ENCODE results near the gene PARD3.

PARD3 gene

DNA sequence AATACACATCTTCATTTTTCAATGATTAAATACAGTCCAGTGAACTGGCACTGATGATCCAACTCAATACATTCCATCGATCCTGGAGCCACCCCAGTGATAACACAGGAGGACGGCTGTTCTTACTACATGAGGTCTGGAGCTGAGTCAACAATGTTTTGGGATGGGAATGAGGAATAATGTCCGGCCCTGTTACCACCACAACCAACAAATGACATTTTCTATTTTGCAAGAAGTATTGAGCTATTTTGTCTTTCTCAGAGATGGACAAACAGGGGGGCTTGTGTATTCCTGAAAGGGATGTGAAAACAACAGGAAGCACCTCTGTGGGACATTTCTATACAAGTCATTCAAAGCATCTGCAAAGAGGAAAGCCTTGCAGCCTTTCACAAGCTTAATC lies 249.2 kb downstream of the PARD3 start:
- no peak for DNase-seq

DNA sequence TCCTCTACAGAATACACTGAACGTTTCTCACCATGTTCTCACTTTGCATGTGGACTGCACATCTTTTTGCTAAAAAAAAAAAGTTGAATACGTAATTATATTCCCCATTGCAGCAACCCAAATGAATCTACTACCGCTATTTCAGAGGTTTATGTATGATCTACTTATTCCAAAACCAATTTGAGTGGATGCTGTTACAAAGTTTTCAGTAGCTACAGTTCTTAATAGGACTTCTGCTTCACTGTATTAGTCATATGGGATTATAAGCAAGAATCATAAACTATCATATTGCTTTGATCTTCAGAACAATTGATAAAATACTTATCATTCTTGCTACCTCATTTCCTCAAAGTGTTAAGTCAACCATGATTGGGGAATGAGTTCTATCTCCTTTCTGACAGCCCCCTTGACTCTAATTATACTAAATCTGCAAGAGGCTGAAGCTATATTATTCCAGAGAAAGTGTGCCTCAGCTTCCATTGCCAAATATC lies 257.0 kb downstream of the PARD3 start:
- DNase-seq, result no peak

DNA sequence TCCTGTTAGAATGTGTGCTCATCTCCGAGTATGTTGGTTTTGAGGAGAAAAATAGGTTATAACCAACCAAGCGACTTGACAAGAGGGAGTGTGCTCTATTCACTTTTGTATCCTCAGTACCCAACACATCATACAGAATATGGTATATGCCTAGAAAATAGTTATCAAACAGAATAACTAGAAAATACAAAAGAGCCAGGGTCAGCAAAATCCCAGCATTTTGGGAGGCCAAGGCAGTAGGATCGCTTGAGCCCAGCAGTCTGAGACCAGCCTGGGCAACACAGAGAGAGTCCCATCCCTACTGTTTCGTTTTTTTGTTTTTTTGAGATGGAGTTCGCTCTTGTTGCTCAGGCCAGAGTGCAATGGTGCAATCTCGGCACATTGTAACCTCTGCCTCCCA lies 257.9 kb downstream of the PARD3 start:
- DNase-seq, result no peak

DNA sequence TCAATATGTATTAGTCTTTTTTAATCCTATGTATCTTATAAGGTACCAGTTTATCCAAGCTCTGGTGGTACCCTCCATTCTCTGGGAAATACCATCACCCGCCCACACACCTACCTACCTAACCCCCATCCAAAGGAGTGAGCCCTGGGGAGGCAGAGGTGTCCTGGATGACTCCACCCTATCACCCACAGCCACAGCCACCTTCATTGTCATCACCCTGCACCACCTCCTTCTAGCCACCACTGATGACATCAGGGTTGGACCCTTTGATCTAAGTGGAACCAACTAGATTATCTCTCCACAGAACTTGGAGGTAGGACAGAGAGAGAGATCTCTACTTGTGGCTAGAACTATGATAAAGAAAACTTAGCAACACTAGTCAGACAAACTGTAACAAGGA lies 259.4 kb downstream of the PARD3 start:
- no peak for DNase-seq

DNA sequence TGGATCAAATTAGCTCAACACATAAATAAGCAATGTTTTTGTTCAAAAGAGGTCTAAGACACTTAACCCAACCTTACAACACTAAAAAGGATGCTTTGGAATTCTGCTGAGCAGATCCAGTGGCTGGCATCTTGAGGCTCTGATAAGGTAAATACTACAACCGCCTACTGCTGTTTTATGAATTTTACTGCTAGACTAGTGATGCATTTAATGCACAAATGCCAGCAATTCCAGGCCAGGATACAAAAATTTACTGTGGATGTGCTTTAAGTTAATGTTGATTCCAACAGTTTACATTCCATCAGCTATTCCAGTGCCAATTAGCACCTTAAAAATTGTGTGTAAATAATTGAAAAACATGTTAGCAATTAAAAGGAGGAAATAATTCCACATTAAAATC lies 261.3 kb downstream of the PARD3 start:
- DNase-seq, result no peak

DNA sequence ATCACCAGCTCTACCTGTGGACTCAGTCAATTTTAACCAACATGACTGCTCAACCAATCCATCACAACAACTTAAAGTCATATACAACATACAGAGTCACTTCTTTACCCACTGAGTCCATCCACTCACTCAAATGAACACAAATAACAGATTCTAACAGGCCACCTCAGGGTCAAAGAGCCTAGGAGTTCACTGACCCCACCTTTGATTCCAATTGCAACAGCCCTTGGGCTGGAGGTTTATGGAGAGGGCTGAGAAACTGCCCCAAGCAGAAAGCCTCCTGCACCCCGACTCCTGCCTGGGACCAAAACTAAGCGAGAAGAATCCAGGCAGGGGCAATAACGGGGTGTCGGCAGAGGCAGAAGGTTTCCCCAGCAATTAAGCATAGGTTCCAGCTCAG lies 263.8 kb downstream of the PARD3 start:
- DNase-seq, result no peak

DNA sequence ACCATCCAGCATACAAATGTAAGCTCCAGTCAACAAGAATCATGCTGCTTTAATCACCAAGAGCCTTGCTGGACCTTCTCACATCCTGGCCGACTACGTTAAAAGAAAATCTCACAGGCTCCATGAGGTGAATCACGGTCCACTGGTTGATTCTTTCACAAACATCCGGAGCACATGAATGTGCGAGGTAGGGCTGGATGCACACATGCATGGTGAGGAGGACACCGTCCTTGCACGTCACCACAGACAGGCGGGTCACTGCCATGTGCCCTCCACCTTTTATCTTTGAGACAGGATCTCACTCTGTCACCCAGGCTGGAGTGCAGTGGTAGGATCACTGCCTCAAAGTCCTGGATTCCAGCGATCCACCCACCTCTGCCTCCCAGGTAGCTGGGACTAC lies 265.1 kb downstream of the PARD3 start:
- no peak for DNase-seq

DNA sequence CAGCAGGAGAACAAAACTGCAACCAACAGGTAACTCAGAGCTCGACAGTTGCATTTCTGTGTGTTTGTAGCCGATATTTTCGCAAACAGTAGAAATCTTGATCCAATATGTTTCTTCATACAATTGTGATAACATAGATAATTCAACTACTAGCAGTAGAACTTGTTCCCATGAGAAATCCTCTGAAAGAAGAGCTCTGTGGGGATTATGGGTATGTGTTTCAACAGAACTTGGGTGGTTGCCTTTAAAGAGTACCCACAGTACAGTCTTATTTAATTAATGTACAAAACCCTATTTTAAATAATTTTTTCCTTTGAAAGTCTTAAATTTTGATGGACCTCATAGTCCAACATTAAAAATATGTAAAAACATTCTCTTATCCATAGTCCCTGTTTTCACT lies 266.1 kb downstream of the PARD3 start:
- DNase-seq, result no peak

DNA sequence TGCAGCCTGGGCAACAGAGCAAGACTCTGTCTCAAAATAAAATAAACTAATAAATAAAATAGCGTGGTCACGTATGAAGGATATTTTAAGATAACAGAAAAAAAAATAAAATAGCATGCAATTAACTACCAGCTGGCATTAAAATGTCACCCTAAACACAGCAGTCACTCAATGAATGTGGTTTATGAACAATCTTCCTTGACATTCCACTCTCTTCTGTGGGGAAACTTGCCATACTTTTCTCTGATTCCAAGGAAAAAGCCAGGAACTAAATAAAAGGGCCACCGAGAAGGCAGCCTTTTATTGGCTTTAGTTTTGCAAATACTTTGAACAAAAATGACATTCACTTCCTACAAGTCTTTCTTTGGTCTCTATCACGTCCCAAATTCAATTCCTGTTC lies 266.6 kb downstream of the PARD3 start:
- no peak for DNase-seq

DNA sequence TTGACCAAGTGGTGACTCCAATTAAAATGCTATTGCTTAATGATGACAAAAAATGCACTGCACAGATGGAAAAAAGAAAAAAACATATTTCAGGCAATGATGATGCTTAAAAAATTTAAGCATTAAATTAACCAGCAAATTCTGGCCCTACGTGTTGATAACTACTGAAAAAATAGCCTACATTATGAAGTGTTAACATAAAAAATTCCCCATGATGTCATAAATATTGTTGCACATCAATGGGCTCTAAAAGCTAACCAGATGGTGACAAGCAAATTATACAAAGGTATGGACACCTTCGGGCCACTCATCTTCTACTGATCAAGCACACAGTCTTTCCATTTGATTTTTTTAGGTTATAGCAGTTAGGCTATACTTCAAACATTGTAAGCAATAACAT lies 267.4 kb downstream of the PARD3 start:
- DNase-seq, result no peak

DNA sequence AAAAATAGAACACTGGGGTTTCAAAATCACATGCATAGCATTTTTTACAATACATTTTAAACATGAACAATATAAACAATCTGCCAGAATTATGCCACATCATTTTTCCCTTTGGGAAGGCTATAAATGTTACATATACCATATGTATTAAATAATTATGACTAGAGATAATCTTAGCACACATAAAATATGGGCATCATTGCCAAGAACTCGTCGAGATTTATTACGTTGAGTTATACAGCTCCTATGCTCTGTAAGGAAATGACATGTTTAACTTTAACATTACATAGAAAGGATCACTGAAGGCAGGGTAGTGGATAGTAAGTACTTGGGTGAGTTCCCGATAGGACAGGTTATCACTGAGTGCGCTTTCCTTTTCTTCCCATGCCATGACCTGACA lies 267.8 kb downstream of the PARD3 start:
- no peak for DNase-seq

DNA sequence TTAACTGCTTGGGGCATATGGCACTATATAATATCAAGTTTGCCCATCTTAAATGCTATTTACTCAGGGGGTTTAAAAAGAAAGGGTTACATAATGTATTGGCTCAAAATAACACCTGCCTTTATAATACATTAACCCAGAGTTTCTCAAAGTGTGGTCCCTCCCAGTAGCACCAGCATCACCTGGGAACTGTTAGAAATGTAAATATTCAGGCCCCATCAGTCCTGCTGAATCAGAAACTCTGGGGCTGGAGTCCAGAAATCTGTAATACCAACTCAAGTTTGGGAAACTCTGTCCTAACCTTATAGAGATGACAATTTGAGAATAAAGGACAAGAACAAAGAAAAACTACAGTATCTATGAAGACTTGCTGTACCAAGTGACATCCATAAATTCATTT lies 270.7 kb downstream of the PARD3 start:
- DNase-seq, result no peak

DNA sequence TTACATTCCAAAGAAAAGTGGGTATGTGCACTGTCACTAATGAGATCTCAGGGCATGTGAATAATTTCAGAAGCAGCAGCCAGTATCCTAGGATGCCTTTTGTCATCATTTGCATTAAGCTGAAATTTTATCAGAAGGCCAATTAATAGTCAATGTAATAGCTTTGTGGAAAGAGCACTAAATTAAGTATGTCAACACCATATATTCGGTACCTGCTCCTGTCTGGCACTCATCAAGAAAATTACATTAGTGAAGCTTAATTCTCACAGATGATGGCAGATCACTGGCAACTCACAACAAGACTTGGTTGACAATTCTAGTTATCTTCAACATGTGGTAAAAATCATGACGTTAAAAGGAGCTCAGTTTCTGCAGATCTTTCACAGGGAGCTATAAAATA lies 271.4 kb downstream of the PARD3 start:
- DNase-seq, result no peak

DNA sequence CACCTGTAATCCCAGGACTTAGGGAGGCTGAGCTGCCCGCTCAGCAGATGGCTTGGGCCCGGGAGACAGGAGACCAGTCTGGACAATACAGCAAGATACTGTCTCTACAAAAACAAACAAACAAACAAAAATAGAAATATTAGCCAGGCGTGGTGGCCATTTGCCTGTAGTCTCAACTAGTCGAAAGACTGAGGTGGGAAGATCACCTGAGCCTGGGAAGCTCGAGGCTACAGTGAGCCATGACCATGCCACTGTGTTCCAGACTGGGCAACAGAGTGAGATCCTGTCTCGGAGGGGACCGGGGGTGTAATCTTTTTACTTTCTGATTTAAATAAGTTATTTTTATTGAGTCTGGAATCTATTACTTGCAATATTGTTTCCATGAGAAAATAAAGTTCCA lies 274.6 kb downstream of the PARD3 start:
- DNase-seq, result no peak

DNA sequence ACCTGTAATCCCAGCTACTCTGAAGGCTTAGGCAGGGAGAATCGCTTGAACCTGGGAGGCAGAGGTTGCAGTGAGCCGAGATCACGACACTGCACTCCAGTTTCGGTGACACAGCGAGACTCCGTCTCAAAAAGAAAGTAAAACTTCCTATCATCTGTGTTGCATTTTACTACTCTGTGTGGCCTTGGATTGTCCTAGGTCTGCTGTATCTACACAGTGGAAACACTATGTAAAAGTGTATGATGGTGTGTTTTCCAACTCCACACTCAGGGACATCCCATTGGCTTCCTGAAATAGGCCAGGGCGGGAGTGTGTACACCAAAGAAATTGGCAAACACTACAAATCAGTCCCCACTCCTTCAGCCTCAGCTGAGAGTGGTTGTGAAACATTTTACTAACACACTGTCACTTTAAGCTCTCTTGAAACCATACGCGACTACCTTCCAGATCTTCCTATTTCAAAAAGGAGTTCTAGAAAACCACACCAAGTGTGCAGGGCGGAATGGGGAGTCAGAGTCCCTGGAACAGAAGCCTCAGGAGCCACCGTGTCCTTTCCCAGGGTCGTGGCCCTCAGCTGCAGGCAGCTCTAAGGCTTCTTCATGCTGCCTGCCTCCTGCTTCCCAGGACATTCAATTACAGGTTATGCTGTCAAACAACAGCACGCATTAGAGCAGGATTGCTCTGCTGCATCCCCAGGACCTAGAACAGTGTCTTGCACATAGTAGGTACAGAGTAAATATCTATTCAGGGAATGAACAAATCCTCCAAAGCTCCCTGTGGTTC lies 275.4 kb downstream of the PARD3 start:
- no peak for DNase-seq

DNA sequence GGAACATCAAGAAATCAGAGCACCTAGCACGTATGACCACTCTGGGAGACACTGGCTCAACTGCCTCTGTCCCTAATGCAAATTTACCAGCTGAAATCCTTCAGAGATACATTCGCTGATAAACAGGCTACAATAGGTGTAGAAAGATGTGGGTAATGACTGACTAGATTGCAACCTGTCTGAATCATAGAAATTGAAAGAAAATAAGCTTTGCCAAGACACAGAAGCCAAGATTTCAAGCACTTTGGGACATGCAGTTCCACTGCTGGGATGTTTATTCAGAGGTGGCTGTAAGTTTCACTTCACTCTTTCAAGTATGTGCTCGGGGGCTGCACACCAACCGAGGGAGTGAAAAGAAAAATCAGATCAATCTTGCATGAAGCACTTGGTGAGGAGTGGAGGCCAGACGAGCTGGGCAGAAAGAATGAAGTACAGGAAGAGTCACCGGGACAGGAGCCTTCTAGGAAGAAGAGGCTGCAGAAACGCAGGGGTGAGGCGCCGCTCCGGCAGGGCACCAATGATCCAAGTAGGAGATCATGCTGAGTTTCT lies 276.7 kb downstream of the PARD3 start:
- no peak for DNase-seq

DNA sequence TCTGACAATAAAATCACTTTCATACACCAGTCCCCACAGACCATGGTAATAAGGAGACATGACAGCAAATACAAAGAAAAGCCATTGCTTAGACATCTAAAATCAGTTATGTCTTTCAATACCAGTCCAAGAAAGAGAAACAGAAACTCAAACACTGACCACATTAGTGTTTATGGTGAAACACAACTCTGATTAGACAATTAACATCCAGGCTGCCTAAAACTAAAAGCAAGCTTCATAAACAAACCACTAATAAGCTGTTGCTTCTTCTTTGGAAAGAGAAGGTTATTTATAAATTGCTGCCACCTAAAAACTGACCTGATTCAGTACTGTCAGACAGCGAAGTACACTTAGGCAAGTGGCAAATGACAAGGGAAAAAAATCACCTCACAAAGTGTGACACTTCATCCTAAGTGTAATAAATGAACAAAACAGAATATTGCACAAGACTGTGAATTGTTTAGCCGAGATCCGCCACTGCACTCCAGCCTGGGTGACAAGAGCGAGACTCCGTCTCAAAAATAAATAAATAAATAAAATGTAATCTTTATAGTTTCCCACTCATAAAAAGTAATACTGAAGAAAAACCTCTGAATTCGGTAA lies 277.4 kb downstream of the PARD3 start:
- no peak for DNase-seq

DNA sequence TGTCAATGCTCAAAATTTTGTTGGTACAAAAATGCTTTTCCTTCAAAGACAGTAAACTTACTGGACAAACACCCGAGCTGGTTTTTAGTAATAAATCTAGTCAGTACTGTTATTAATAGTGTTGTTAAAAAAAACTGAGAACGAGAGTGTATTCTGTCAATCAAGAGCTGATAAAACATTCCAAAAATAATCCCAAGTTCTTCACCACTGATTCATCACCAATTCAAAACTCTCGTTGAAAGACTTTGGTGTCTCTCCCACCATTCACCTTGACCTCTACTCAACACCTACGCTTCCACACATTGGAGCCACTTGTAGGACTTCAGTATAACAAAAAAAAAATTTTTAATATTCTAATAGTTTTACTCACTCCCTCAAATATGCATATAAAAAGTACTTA lies 279.2 kb downstream of the PARD3 start:
- DNase-seq, result no peak

DNA sequence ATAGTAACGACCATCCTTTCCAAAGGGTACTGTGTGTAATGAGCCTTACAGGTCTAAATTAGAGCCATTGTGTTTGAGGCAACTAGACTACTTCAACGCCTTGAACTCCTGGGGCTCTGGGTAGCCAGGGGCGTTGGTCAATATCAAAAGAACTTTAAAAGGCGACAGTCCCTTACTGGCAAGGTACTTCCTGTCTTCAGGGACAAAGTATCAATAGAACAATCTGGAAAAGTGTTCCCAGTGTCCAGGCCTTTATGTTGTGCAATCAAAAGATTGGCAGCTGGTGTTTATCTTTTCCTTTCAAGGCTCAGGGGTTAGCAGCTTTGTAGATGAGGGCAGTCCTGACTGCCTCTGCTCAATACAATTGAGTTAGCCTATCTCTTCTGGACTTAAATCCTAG lies 284.3 kb downstream of the PARD3 start:
- no peak for DNase-seq

DNA sequence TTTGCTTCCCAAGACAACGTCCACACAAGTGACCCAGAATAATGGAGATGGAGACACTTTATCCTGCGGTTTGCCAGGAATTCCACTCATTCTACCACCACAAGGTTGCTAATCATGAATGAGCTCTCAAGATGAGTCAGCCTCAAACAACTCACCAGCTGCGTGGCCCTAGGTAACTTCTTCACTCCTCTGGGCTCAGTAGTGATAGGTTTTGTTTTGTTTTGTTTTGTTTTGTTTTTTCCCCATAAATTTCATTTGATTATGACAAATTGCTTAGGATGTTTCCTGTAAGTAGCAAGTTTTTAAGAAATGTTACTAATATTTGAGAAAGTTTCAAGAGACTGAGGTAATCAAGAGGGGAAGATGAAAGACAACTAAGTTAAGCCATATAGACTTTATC lies 286.8 kb downstream of the PARD3 start:
- DNase-seq, result no peak

DNA sequence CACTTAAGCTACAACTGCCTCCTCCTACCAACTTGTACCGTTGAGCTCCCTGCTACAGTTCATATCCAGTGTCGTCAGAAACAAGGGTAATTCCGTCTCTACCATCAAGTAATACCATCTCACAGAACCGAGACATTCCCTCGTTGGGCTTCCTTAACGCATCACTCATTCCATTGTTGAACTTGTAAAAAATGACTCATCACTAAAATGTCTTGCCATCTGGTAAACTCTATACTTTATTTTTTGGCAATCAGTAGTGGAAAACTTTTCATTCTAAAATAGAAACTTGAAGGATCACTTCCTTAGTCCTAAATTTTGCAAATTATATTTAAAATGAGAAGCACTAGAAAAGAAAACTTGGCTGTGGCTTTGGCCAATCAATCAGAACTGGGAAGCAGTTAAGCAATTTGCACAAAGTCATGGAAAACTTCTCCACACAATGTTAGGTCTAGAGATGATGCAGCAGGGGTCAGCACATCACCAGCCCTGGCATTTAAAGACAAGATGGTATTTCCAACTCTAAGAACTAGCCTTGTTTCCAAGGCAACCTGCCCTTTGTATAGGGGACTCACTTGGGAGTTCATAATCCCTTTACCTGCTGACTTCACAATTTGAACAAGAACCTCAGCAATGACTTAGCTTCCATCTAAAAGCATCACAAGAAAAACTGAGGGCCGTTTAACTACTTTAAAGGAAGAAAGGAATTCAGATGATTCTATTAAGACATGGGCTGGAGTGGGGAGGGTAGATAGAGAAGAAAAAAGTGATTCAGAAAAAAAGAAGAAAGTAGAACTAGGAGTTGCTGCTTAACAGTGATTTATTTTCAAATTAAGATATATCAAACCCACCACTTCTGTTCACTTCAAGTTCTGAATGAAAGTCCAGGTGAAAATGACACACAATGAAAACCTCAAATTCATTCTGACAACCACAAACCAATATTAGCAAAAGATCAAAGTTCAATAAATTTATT lies 288.1 kb downstream of the PARD3 start:
- no peak for DNase-seq

DNA sequence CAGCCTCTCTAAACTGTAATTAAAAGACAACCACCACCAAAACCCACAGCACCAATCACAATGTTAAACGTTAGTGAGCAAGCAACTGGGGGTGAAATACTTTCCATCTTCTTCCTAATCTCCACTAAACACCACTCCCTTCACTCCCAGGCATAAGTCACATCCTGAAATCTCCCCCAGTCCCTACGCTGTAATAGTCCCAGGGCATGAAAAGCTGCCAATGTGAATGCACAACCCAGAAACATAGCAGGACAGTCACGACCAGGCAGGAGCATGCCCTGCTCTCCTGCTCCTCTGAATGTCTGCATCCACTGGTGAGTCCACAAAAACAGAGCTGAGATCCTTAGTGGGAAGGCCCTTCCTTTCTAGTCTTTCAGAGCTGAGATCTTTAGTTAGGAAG lies 288.9 kb downstream of the PARD3 start:
- no peak for DNase-seq

DNA sequence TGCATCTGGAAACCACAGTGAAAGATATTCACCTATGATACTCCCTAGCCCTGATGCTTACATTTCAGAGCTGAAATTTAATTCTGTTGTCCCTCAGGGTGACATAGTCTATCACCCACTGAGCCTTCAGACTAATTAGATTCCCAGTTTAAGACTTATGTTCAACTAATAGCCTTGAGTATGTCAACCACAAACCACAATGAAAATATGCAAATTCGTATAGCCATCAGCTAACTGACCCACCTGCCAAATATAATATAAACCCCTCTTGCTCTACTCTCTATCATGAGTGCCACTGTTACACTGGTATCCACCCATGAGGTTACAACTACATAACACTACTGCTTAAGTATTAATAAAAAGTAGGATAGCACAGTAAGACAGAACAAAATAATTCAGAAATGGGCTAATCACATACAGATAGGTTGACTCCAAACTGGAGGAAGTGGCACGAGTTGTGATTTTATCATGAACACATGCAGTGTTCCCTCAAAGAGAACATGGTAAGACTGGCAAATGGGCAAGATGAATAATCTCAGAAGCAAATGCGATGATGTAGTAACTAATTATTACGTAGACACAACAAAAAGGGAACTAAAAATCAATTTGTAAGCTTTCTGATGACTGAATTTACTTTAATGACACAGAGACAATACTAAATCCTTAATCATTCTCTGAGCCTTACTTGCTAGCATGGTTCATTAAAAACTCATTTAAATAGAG lies 290.6 kb downstream of the PARD3 start:
- no peak for DNase-seq

Data from NCI-H2227 treated with DMSO at 0.1 percent for 48 hours (cell line).